GM12878 (cell line): ENCODE data around the gene SYT1. TPM values are rescaled to one million over a fixed set of nuclear protein-coding genes. Genes with fewer than 3 reads are reported as not detected.

Experiments used
- ATAC-seq: fragments of 200-7000 bp; cut with Tn5 transposase; 3 replicates; pipeline ENCODE4 v1.9.1; 2020; ENCODE audit warnings: mild to moderate bottlenecking, moderate library complexity
- BruUV-seq: library from RNA; stranded (reverse); fragments of 400-500 nt; replicated peaks from 2 replicates; lab custom pipeline; 2021; lab: Mats Ljungman, UMichigan
- CTCF ChIA-PET: fragments of 300-600 bp; sonication (Branson Sonifier 250); formaldehyde crosslinking; extraction: SDS; loops from one replicate; lab custom pipeline; 2021; ENCODE audit warnings: inconsistent platforms; lab: Yijun Ruan, JAX
- POLR2A ChIA-PET: fragments of 350-600 bp; formaldehyde crosslinking; extraction: SDS; loops from one replicate; lab custom pipeline; 2021; ENCODE audit warnings: inconsistent platforms; lab: Charles Lee
- RAD21 ChIA-PET: fragments of 300-600 bp; sonication (Branson Sonifier 250); formaldehyde crosslinking; loops from one replicate; lab custom pipeline; 2023; ENCODE audit warnings: antibody characterized with exemption; ENCODE audit not compliant: unreplicated experiment; lab: Charles Lee
- SMC1A ChIA-PET: fragments of 300-600 bp; sonication (Branson Sonifier 250); formaldehyde crosslinking; loops from one replicate; lab custom pipeline; 2023; ENCODE audit not compliant: unreplicated experiment, uncharacterized antibody; lab: Charles Lee
- DNase-seq: peaks from one replicate; pipeline ENCODE4 v3.0.0-alpha.2; 2011; ENCODE audit warnings: low read depth, low spot score
- FAIRE-seq: peaks from 3 replicates; lab custom pipeline; 2011; peaks lifted over from hg19 to GRCh38; lab: Jason Lieb, UNC
- H2AFZ ChIP-seq: 2 replicates; pipeline ENCODE4 v1.6.0; 2011; ENCODE audit warnings: low read depth, low read length, control low read depth; ENCODE audit not compliant: control insufficient read depth
- H3K27ac ChIP-seq: 2 replicates; pipeline ENCODE4 v1.5.1; 2011; ENCODE audit warnings: control low read depth; ENCODE audit not compliant: control insufficient read depth, insufficient read depth
- H3K27me3 ChIP-seq, 2 experiments: replicated peaks in 1 of 2; 2 replicates each; pipeline versions ENCODE4 v1.6.0 to v1.6.1; 2011; ENCODE audit warnings: low read length in 1 of 2; ENCODE audit not compliant: control insufficient read depth in 2 of 2, insufficient read depth in 2 of 2
- H3K36me3 ChIP-seq, 2 experiments: 2 replicates each; pipeline ENCODE4 v1.5.1; 2011; ENCODE audit warnings: low read length in 1 of 2; ENCODE audit not compliant: control insufficient read depth in 2 of 2, insufficient read depth in 2 of 2
- H3K4me1 ChIP-seq: 2 replicates; pipeline ENCODE4 v1.6.1; 2011; ENCODE audit warnings: mild to moderate bottlenecking, low read length, moderate library complexity, mixed read lengths; ENCODE audit not compliant: control insufficient read depth, insufficient read depth
- H3K4me2 ChIP-seq: 2 replicates; pipeline ENCODE4 v1.6.0; 2011; ENCODE audit warnings: control low read depth; ENCODE audit not compliant: control insufficient read depth, insufficient read depth
- H3K4me3 ChIP-seq: fragments of 200-600 bp; sonication (generic); 2 replicates; pipeline ENCODE4 v1.5.1; 2016
- H3K79me2 ChIP-seq: 2 replicates; pipeline ENCODE4 v1.6.0; 2011; ENCODE audit warnings: low read length; ENCODE audit not compliant: control insufficient read depth, insufficient read depth
- H3K9ac ChIP-seq: 2 replicates; pipeline ENCODE4 v1.8.0; 2011; ENCODE audit warnings: low read length, control low read depth, mixed read lengths; ENCODE audit not compliant: control insufficient read depth, insufficient read depth
- H3K9me3 ChIP-seq: replicated peaks from 3 replicates; pipeline ENCODE4 v1.5.1; 2011; ENCODE audit warnings: mild to moderate bottlenecking, low read length; ENCODE audit not compliant: control insufficient read depth, insufficient read depth
- H4K20me1 ChIP-seq: 2 replicates; pipeline ENCODE4 v1.6.0; 2011; ENCODE audit not compliant: control insufficient read depth, insufficient read depth
- BCL11A ChIP-seq: IDR thresholded peaks from 2 replicates; pipeline ENCODE4 v1.6.1; 2011; ENCODE audit warnings: low read depth, low read length
- EED ChIP-seq: sonication (generic); IDR thresholded peaks from 2 replicates; pipeline ENCODE4 v1.6.1; 2016; ENCODE audit warnings: antibody characterized with exemption, low read depth
- FOS ChIP-seq: IDR thresholded peaks from 3 replicates; pipeline ENCODE4 v1.6.1; 2011; ENCODE audit warnings: borderline replicate concordance; ENCODE audit not compliant: insufficient read length; ENCODE audit errors: extremely low read depth
- HDAC2 ChIP-seq: fragments of 200-600 bp; sonication (generic); IDR thresholded peaks from 2 replicates; pipeline ENCODE4 v1.6.1; 2017
- MLLT1 ChIP-seq: fragments of 450-650 bp; IDR thresholded peaks from 2 replicates; pipeline ENCODE4 v1.6.1; 2016; ENCODE audit warnings: mild to moderate bottlenecking
- MYC ChIP-seq: IDR thresholded peaks from 2 replicates; pipeline ENCODE4 v1.6.1; 2011; ENCODE audit warnings: mild to moderate bottlenecking, low read length, moderate library complexity, inconsistent platforms; ENCODE audit not compliant: insufficient read depth, insufficient replicate concordance, insufficient read length, severe bottlenecking
- NFYB ChIP-seq: IDR thresholded peaks from 2 replicates; pipeline ENCODE4 v1.6.1; 2011; ENCODE audit warnings: low read depth, mild to moderate bottlenecking, low read length, improper control_type of control experiment, moderate library complexity; ENCODE audit not compliant: insufficient read depth
- NR2C2 ChIP-seq: IDR thresholded peaks from 2 replicates; pipeline ENCODE4 v1.6.1; 2011; ENCODE audit warnings: borderline replicate concordance, low read depth; ENCODE audit not compliant: control insufficient read depth, insufficient read length
- PAX8 ChIP-seq: fragments of 450-650 bp; IDR thresholded peaks from 2 replicates; pipeline ENCODE4 v1.6.1; 2017; ENCODE audit warnings: mild to moderate bottlenecking, moderate library complexity
- STAT1 ChIP-seq: fragments of 450-650 bp; conservative IDR thresholded peaks from 2 replicates; pipeline ENCODE4 v1.6.1; 2014; ENCODE audit warnings: antibody characterized with exemption, mild to moderate bottlenecking
- YY1 ChIP-seq: IDR thresholded peaks from 2 replicates; pipeline ENCODE4 v1.6.1; 2011; ENCODE audit warnings: low read depth, mild to moderate bottlenecking, low read length
- ZNF24 ChIP-seq: fragments of 450-650 bp; IDR thresholded peaks from 2 replicates; pipeline ENCODE4 v1.6.1; 2017; ENCODE audit warnings: antibody characterized with exemption, mild to moderate bottlenecking
- ZZZ3 ChIP-seq: IDR thresholded peaks from 2 replicates; pipeline ENCODE4 v1.6.1; 2011; ENCODE audit warnings: low read depth; ENCODE audit not compliant: control insufficient read depth, insufficient read length
- WGBS: methylation state at CpG from one replicate; pipeline ENCODE4 v1.1.6; 2016; ENCODE audit warnings: low lambda C conversion rate; ENCODE audit not compliant: insufficient replicate concordance, insufficient coverage; ENCODE audit errors: missing lambda C conversion rate; 5-methylcytosine and 5-hydroxymethylcytosine counted together
- in situ Hi-C: fragments of 300-500 bp; cut with MboI; formaldehyde crosslinking; loops from 9 replicates; pipeline ENCODE4 v1.14.3; 2018; ENCODE audit warnings: mixed read lengths
- intact Hi-C: fragments of 100-400 bp; cut with micrococcal nuclease; formaldehyde crosslinking; loops from one replicate; pipeline ENCODE4 v1.14.2; 2022; ENCODE audit not compliant: unreplicated experiment
- polyA plus RNA-seq, 11 experiments: library from polyadenylated mRNA; depleted of rRNA in 4 of 11; unstranded in 6 of 11; stranded (reverse) in 5 of 11; fragments of >200 nt; fragmentation: Nextera tagmentation in 4 of 11; fragmentation: Illumina TruSeq in 1 of 11; extraction: Ambion mirVana in 4 of 11; extraction: Trizol in 1 of 11; gene quantifications; 1 replicate in 1 of 11; 2 replicates in 10 of 11; pipeline versions ENCODE4 v1.2.1 to v1.2.3, GENCODE V29; 2011 to 2016; ENCODE audit warnings: inconsistent platforms in 2 of 11, missing spikeins in 2 of 11, low read depth in 1 of 11
- total RNA-seq, 4 experiments: library from RNA; depleted of rRNA in 3 of 4; stranded (reverse); fragments of >200 nt in 3 of 4; fragmentation: Illumina TruSeq in 1 of 4; extraction: Trizol in 1 of 4; gene quantifications; 2 replicates each; pipeline versions ENCODE4 v1.2.1 to v1.2.3, GENCODE V29; 2013 to 2021
- TF ChIP-seq, protein P1 (sequence below): IDR thresholded peaks from 2 replicates; pipeline ENCODE4 v1.6.1; 2012; ENCODE audit warnings: improper control_type of control experiment, low read depth, low read length; ENCODE audit not compliant: insufficient replicate concordance
- TF ChIP-seq, protein P2 (sequence below): IDR thresholded peaks from 2 replicates; pipeline ENCODE4 v1.6.1; 2012; ENCODE audit warnings: low read depth, low read length, improper control_type of control experiment

The SYT1 gene
- total and polyA plus RNA-seq, 10 of the 15 experiments (the other 5 are each of a cell fraction or from before 2014, with no cell fraction given) = 0.10 to 0.28 TPM; not detected in 8

DNA sequence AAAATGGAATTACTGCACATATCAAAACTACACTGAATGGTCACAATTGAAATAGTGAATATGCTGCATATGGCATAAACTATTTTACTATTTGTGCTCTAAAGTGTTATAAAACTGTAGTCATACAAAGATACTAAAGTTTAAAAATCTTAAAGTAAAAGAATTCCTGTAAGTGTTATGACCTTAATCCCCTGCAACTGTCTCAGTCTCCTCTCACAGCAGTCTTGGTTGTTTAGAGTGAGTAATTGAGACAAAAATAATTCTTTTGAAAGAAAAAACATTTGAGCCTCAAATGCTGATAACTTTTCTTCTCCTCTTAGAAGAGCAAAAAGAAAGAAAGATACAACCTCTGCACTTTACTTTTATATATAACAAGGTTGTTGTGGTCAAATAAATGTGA is 99.9 kb downstream of the SYT1 start (continued):
- TF ChIP-seq MYC (no peak), ZNF24 (no peak), PAX8 (no peak), NFYB (no peak)
- TF ChIP-seq, protein P1, sequence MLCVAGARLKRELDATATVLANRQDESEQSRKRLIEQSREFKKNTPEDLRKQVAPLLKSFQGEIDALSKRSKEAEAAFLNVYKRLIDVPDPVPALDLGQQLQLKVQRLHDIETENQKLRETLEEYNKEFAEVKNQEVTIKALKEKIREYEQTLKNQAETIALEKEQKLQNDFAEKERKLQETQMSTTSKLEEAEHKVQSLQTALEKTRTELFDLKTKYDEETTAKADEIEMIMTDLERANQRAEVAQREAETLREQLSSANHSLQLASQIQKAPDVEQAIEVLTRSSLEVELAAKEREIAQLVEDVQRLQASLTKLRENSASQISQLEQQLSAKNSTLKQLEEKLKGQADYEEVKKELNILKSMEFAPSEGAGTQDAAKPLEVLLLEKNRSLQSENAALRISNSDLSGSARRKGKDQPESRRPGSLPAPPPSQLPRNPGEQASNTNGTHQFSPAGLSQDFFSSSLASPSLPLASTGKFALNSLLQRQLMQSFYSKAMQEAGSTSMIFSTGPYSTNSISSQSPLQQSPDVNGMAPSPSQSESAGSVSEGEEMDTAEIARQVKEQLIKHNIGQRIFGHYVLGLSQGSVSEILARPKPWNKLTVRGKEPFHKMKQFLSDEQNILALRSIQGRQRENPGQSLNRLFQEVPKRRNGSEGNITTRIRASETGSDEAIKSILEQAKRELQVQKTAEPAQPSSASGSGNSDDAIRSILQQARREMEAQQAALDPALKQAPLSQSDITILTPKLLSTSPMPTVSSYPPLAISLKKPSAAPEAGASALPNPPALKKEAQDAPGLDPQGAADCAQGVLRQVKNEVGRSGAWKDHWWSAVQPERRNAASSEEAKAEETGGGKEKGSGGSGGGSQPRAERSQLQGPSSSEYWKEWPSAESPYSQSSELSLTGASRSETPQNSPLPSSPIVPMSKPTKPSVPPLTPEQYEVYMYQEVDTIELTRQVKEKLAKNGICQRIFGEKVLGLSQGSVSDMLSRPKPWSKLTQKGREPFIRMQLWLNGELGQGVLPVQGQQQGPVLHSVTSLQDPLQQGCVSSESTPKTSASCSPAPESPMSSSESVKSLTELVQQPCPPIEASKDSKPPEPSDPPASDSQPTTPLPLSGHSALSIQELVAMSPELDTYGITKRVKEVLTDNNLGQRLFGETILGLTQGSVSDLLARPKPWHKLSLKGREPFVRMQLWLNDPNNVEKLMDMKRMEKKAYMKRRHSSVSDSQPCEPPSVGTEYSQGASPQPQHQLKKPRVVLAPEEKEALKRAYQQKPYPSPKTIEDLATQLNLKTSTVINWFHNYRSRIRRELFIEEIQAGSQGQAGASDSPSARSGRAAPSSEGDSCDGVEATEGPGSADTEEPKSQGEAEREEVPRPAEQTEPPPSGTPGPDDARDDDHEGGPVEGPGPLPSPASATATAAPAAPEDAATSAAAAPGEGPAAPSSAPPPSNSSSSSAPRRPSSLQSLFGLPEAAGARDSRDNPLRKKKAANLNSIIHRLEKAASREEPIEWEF = no peak

DNA sequence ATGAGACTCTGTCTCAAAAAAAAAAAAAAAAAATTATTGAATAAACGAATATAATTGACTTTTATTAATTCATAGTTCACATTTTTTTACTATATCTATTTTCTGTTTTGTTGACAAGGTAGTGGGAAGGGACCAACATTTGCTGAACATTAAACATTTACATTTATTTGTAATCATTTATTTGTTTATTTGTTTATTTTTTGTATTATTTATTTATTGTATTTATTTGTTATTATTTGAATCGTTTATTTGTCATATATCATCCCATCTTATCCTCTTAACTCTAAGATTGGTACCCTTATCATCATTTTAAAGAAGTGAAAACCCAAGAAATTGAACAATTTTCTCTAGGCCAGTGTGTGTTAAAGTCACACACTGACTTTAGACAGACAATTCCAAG is 101.5 kb downstream of the SYT1 start:
- no peaks in the 10 kb centered on the region for H4K20me1 ChIP-seq
- no peaks in the 10 kb centered on the region for H3K27me3 ChIP-seq
- BruUV-seq = no TSS peak
- no peaks in the 10 kb centered on the region for H3K9me3 ChIP-seq
- ChIA-PET SMC1A (no interaction called here), CTCF (no interaction called here), POLR2A (no interaction called here), RAD21 (no interaction called here)
- H3K79me2 ChIP-seq = no peaks in the 10 kb centered on the region
- H3K27ac ChIP-seq = no peak overlapping the region
- no peak overlapping the region for H3K4me2 ChIP-seq
- FAIRE-seq (no peak), DNase-seq (no peak), ATAC-seq (no peak)
- in situ Hi-C loops = no loop called here
- intact Hi-C loops = no loop called here
- no peak overlapping the region for H3K9ac ChIP-seq
- no peaks in the 10 kb centered on the region for H3K4me1 ChIP-seq
- no peaks in the 10 kb centered on the region for H3K36me3 ChIP-seq
- 0% methylated on average over 2 of the region's 2 CpGs for WGBS
- H2AFZ ChIP-seq = no peak overlapping the region
- no peak overlapping the region for H3K4me3 ChIP-seq
- TF ChIP-seq EED (no peak), YY1 (no peak), FOS (no peak), NR2C2 (no peak), MYC (no peak), BCL11A (no peak), HDAC2 (no peak), MLLT1 (no peak), STAT1 (no peak), ZZZ3 (no peak)
- TF ChIP-seq, protein P2, sequence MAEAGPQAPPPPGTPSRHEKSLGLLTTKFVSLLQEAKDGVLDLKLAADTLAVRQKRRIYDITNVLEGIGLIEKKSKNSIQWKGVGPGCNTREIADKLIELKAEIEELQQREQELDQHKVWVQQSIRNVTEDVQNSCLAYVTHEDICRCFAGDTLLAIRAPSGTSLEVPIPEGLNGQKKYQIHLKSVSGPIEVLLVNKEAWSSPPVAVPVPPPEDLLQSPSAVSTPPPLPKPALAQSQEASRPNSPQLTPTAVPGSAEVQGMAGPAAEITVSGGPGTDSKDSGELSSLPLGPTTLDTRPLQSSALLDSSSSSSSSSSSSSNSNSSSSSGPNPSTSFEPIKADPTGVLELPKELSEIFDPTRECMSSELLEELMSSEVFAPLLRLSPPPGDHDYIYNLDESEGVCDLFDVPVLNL = no peak
